ENCODE data around the gene MAN2B2.

The MAN2B2 gene

DNA sequence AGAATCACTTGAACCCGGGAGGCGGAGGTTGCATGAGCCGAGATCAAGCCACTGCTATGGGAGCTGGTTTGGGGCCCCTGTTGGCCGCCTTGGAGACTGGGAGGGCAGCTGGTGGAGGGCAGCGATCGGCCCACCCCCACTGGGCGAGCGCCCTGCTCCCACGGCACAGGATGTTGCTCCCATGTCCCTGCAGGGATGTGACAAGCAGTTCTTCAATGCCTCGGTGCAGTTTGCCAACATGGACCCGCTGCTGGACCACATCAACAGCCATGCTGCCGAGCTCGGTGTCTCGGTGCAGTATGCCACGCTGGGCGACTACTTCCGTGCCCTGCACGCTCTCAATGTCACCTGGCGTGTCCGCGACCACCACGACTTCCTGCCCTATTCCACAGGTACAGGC is 19.4 kb downstream of the MAN2B2 start:
- Histone ChIP-seq H3K9me2 (replicated peaks; ENCODE audit: insufficient read depth, low read length) (no peaks in the 10 kb centered on the region), H3K9me3 (ENCODE audit: insufficient read depth, low read length) (no peaks in the 10 kb centered on the region), H3F3A (ENCODE audit: insufficient read depth) (no peaks in the 10 kb centered on the region), H2AFZ (ENCODE audit: low read depth, low read length, severe bottlenecking) (no peak overlapping the region), H3K36me3 (ENCODE audit: low read length) (no peaks in the 10 kb centered on the region), H4K20me1 (ENCODE audit: low read depth, low read length) (no peaks in the 10 kb centered on the region), H3K27ac (ENCODE audit: low read depth, low read length) (no peak overlapping the region), H3K79me2 (ENCODE audit: insufficient read depth, low read length) (no peaks in the 10 kb centered on the region), H3K4me2 (ENCODE audit: low read depth, low read length, poor library complexity, severe bottlenecking) (no peak overlapping the region), H3K27me3 (ENCODE audit: low read length) (no peaks in the 10 kb centered on the region), H3K9ac (ENCODE audit: low read length) (no peak overlapping the region), H3K4me3 (ENCODE audit: insufficient read depth, low read length, poor library complexity, severe bottlenecking) (no peak overlapping the region)
- TF ChIP-seq, protein P1, sequence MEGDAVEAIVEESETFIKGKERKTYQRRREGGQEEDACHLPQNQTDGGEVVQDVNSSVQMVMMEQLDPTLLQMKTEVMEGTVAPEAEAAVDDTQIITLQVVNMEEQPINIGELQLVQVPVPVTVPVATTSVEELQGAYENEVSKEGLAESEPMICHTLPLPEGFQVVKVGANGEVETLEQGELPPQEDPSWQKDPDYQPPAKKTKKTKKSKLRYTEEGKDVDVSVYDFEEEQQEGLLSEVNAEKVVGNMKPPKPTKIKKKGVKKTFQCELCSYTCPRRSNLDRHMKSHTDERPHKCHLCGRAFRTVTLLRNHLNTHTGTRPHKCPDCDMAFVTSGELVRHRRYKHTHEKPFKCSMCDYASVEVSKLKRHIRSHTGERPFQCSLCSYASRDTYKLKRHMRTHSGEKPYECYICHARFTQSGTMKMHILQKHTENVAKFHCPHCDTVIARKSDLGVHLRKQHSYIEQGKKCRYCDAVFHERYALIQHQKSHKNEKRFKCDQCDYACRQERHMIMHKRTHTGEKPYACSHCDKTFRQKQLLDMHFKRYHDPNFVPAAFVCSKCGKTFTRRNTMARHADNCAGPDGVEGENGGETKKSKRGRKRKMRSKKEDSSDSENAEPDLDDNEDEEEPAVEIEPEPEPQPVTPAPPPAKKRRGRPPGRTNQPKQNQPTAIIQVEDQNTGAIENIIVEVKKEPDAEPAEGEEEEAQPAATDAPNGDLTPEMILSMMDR (IDR thresholded peaks at IDR 0.05; ENCODE audit: insufficient read depth, low read length, poor library complexity, severe bottlenecking): no peak
- no peak for TF ChIP-seq EZH2phosphoT487 (conservative IDR thresholded peaks at IDR 0.05; ENCODE audit: low read length)

DNA sequence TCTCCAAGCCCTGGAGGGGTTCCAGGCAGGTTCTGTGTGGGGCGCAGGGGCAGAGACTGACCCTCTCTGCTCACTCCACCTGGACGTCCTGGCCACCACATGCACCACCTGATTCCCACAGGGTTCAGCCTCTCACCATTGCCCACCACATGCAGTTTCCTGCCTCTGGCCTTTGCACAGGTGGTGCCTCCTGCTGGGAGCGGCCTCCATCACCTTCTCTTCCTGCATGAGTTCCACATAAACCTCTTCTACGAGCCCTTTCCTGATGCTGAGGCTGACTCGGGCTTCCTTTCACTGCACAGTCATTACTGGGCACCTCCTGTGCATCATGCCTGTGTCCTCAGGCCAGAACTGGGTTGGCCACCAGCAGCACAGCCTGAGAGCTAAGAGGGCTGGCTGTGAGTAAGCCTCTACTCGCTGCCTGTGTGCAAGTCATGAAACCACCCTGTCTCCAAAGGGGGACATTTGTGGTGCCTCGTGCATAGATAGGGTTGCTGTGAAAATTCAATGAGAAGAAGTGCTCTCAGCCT is 19.9 kb downstream of the MAN2B2 start:
- Histone ChIP-seq H3K9ac (ENCODE audit: low read length) (no peak overlapping the region), H4K20me1 (ENCODE audit: low read depth, low read length) (no peaks in the 10 kb centered on the region)
- TF ChIP-seq, protein P1 (IDR thresholded peaks at IDR 0.05; ENCODE audit: insufficient read depth, low read length, poor library complexity, severe bottlenecking): no peak
- no peak for TF ChIP-seq EZH2phosphoT487 (conservative IDR thresholded peaks at IDR 0.05; ENCODE audit: low read length)

DNA sequence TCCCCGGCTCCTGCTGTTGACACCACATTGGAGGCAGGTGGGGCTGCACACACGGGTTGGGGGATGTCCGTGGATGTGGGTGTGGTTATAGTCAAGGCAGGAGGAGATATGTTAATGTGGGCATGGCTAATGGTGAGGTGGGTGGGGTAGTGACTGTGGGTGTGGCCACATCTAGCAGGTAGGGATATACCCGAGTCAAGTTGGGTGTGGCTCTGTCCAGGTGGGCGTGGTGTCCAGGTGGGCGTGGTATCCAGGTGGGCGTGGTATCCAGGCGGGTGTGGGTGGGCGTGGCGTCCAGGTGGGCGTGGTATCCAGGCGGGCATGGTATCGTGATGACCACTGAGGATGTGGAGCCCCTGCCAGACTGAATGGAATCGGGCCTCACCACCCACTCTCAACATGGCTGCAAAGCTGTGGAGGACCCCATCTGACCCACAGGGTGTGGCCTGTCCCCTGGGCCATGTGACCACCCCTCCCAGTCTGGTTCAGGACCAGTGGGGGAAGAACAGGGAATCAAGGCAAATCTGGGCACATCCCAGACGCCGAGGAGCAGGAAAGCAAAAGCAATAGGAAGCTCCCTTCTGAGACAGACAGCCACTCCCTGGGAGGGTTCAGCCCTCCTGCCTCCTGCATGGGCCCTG is 21.0 kb downstream of the MAN2B2 start:
- no peaks in the 10 kb centered on the region for H3K9me3 ChIP-seq (ENCODE audit: insufficient read depth, low read length)
- H3K4me3 ChIP-seq (ENCODE audit: insufficient read depth, low read length, poor library complexity, severe bottlenecking): no peak overlapping the region
- no peaks in the 10 kb centered on the region for H3K79me2 ChIP-seq (ENCODE audit: insufficient read depth, low read length)
- no peak overlapping the region for H3K4me2 ChIP-seq (ENCODE audit: low read depth, low read length, poor library complexity, severe bottlenecking)
- H3K27me3 ChIP-seq (ENCODE audit: low read length): no peaks in the 10 kb centered on the region
- no peak overlapping the region for H2AFZ ChIP-seq (ENCODE audit: low read depth, low read length, severe bottlenecking)
- no peaks in the 10 kb centered on the region for H4K20me1 ChIP-seq (ENCODE audit: low read depth, low read length)
- TF ChIP-seq, protein P1 (IDR thresholded peaks at IDR 0.05; ENCODE audit: insufficient read depth, low read length, poor library complexity, severe bottlenecking): no peak
- no peak for TF ChIP-seq EZH2phosphoT487 (conservative IDR thresholded peaks at IDR 0.05; ENCODE audit: low read length)
- H3K9ac ChIP-seq (ENCODE audit: low read length): no peak overlapping the region
- H3K36me3 ChIP-seq (ENCODE audit: low read length): no peaks in the 10 kb centered on the region
- H3K27ac ChIP-seq (ENCODE audit: low read depth, low read length): no peak overlapping the region
- H3K9me2 ChIP-seq (replicated peaks; ENCODE audit: insufficient read depth, low read length): no peaks in the 10 kb centered on the region
- H3F3A ChIP-seq (ENCODE audit: insufficient read depth): no peaks in the 10 kb centered on the region

More for the DNA sequence above, 19.9 kb downstream of the MAN2B2 start:
- Histone ChIP-seq H3K27me3 (ENCODE audit: low read length) (no peaks in the 10 kb centered on the region), H3K4me2 (ENCODE audit: low read depth, low read length, poor library complexity, severe bottlenecking) (no peak overlapping the region), H3K79me2 (ENCODE audit: insufficient read depth, low read length) (no peaks in the 10 kb centered on the region), H3K27ac (ENCODE audit: low read depth, low read length) (no peak overlapping the region), H3K36me3 (ENCODE audit: low read length) (no peaks in the 10 kb centered on the region), H3K4me3 (ENCODE audit: insufficient read depth, low read length, poor library complexity, severe bottlenecking) (no peak overlapping the region), H3K9me2 (replicated peaks; ENCODE audit: insufficient read depth, low read length) (no peaks in the 10 kb centered on the region), H3F3A (ENCODE audit: insufficient read depth) (no peaks in the 10 kb centered on the region), H2AFZ (ENCODE audit: low read depth, low read length, severe bottlenecking) (no peak overlapping the region), H3K9me3 (ENCODE audit: insufficient read depth, low read length) (no peaks in the 10 kb centered on the region)
